ENCODE results near the gene TBC1D4.
"Not testable (repeated sequence)": the region's sequence is repeated elsewhere in the genome, so short reads cannot be mapped to it uniquely, and the experiment has no call there.

TBC1D4 gene

DNA sequence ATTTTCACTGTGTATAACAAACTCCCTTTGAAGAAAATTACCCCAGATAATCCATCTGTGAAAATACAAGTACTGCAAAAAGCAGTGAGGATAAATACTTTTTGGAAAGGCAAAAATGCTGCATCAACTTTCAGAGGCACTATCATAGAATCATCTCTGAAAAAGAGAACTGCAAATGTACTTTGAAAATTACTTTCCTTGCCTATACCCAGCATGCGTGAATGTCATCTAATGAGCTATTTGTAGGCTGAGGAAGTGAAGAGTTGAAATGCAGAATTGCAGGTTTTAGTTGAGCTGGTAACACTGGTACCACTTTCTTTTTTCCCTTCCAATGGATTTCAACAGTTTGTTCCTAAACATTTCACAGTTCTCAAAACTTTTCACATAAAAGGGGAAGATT lies 196.7 kb downstream of the TBC1D4 start:
- H3K4me3 ChIP-seq (ENCODE audit: low read length), result no peak overlapping the region
- no peak overlapping the region for H3K27ac ChIP-seq (ENCODE audit: low read length)
- H3K9me3 ChIP-seq (ENCODE audit: control insufficient read depth, insufficient read depth, low read length), result no peaks in the 10 kb centered on the region
- WGBS (ENCODE audit: insufficient coverage, insufficient read length), result no CpG with 5 or more reads among the region's 1 CpG
- H3K4me1 ChIP-seq (ENCODE audit: control insufficient read depth, insufficient read depth, low read length), result no peaks in the 10 kb centered on the region
- no peaks in the 10 kb centered on the region for H3K36me3 ChIP-seq (ENCODE audit: control insufficient read depth, insufficient read depth, low read length)
- DNase-seq (ENCODE audit: low read depth, low spot score), result no peak
- no peaks in the 10 kb centered on the region for H3K27me3 ChIP-seq (ENCODE audit: control insufficient read depth, insufficient read depth, low read length)

GRCh38 chr13:75279834-75280369 lies 202.1 kb downstream of the TBC1D4 start:
- Histone ChIP-seq H3K36me3 (ENCODE audit: control insufficient read depth, insufficient read depth, low read length) (no peaks in the 10 kb centered on the region), H3K4me1 (ENCODE audit: control insufficient read depth, insufficient read depth, low read length) (no peaks in the 10 kb centered on the region), H3K27ac (ENCODE audit: low read length) (no peak overlapping the region), H3K9me3 (ENCODE audit: control insufficient read depth, insufficient read depth, low read length) (no peaks in the 10 kb centered on the region), H3K27me3 (ENCODE audit: control insufficient read depth, insufficient read depth, low read length) (no peaks in the 10 kb centered on the region), H3K4me3 (ENCODE audit: low read length) (no peak overlapping the region)
- WGBS (ENCODE audit: insufficient coverage, insufficient read length), result no CpG with 5 or more reads among the region's 8 CpGs
- DNase-seq (ENCODE audit: low read depth, low spot score), result no peak

DNA sequence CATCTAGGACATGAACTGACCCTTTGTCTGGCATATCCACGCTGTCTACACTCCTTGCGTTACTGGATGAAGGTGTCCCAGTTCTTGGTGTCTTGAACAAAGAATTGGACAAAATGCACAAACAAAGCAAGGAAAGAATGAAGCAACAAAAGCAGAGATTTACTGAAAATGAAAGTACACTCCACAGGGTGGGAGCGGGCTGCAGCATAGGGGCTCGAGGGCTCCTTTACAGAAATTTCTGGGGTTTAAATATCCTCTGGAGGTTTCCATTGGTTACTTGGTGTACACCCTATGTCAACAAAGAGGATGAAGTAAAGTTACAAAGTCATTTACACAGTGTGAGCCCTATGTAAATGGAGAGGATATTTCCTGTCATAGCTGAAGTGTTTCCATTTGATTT lies 208.3 kb downstream of the TBC1D4 start:
- not testable (repeated sequence) for DNase-seq (ENCODE audit: low read depth, low spot score); H3K36me3 ChIP-seq (ENCODE audit: control insufficient read depth, insufficient read depth, low read length); H3K4me1 ChIP-seq (ENCODE audit: control insufficient read depth, insufficient read depth, low read length); H3K27ac ChIP-seq (ENCODE audit: low read length); H3K27me3 ChIP-seq (ENCODE audit: control insufficient read depth, insufficient read depth, low read length); H3K4me3 ChIP-seq (ENCODE audit: low read length); H3K9me3 ChIP-seq (ENCODE audit: control insufficient read depth, insufficient read depth, low read length)
- no CpG with 5 or more reads among the region's 4 CpGs for WGBS (ENCODE audit: insufficient coverage, insufficient read length)

GRCh38 chr13:75271846-75272245 lies 210.1 kb downstream of the TBC1D4 start:
- no peaks in the 10 kb centered on the region for H3K9me3 ChIP-seq (ENCODE audit: control insufficient read depth, insufficient read depth, low read length)
- no peak overlapping the region for H3K27ac ChIP-seq (ENCODE audit: low read length)
- no peak for DNase-seq (ENCODE audit: low read depth, low spot score)
- H3K27me3 ChIP-seq (ENCODE audit: control insufficient read depth, insufficient read depth, low read length), result no peaks in the 10 kb centered on the region
- H3K4me1 ChIP-seq (ENCODE audit: control insufficient read depth, insufficient read depth, low read length), result no peaks in the 10 kb centered on the region
- WGBS (ENCODE audit: insufficient coverage, insufficient read length), result no CpG with 5 or more reads among the region's 1 CpG
- no peak overlapping the region for H3K4me3 ChIP-seq (ENCODE audit: low read length)
- H3K36me3 ChIP-seq (ENCODE audit: control insufficient read depth, insufficient read depth, low read length), result no peaks in the 10 kb centered on the region

- H3K36me3 ChIP-seq (ENCODE audit: control insufficient read depth, insufficient read depth, low read length); H3K4me3 ChIP-seq (ENCODE audit: low read length); H3K27me3 ChIP-seq (ENCODE audit: control insufficient read depth, insufficient read depth, low read length); H3K27ac ChIP-seq (ENCODE audit: low read length); H3K4me1 ChIP-seq (ENCODE audit: control insufficient read depth, insufficient read depth, low read length); H3K9me3 ChIP-seq (ENCODE audit: control insufficient read depth, insufficient read depth, low read length); DNase-seq (ENCODE audit: low read depth, low spot score): not testable (repeated sequence)
- no CpG with 5 or more reads among the region's 24 CpGs for WGBS (ENCODE audit: insufficient coverage, insufficient read length)
Observed at GRCh38 chr13:75268481-75268880, 213.5 kb downstream of the TBC1D4 start.

GRCh38 chr13:75264611-75265010 lies 217.4 kb downstream of the TBC1D4 start:
- DNase-seq (ENCODE audit: low read depth, low spot score), result no peak
- no peaks in the 10 kb centered on the region for H3K9me3 ChIP-seq (ENCODE audit: control insufficient read depth, insufficient read depth, low read length)
- no CpG with 5 or more reads among the region's 2 CpGs for WGBS (ENCODE audit: insufficient coverage, insufficient read length)
- H3K27ac ChIP-seq (ENCODE audit: low read length), result no peak overlapping the region
- no peaks in the 10 kb centered on the region for H3K36me3 ChIP-seq (ENCODE audit: control insufficient read depth, insufficient read depth, low read length)
- H3K27me3 ChIP-seq (ENCODE audit: control insufficient read depth, insufficient read depth, low read length), result no peaks in the 10 kb centered on the region
- H3K4me3 ChIP-seq (ENCODE audit: low read length), result no peak overlapping the region
- H3K4me1 ChIP-seq (ENCODE audit: control insufficient read depth, insufficient read depth, low read length), result no peaks in the 10 kb centered on the region

GRCh38 chr13:75263741-75264407 lies 218.1 kb downstream of the TBC1D4 start:
- no peaks in the 10 kb centered on the region for H3K27me3 ChIP-seq (ENCODE audit: control insufficient read depth, insufficient read depth, low read length)
- no peaks in the 10 kb centered on the region for H3K9me3 ChIP-seq (ENCODE audit: control insufficient read depth, insufficient read depth, low read length)
- no peaks in the 10 kb centered on the region for H3K4me1 ChIP-seq (ENCODE audit: control insufficient read depth, insufficient read depth, low read length)
- no peak overlapping the region for H3K27ac ChIP-seq (ENCODE audit: low read length)
- H3K36me3 ChIP-seq (ENCODE audit: control insufficient read depth, insufficient read depth, low read length), result no peaks in the 10 kb centered on the region
- H3K4me3 ChIP-seq (ENCODE audit: low read length), result no peak overlapping the region
- WGBS (ENCODE audit: insufficient coverage, insufficient read length), result no CpG with 5 or more reads among the region's 1 CpG
- DNase-seq (ENCODE audit: low read depth, low spot score), result no peak

GRCh38 chr13:75258159-75258782 lies 223.7 kb downstream of the TBC1D4 start:
- WGBS (ENCODE audit: insufficient coverage, insufficient read length), result no CpG with 5 or more reads among the region's 3 CpGs
- H3K4me1 ChIP-seq (ENCODE audit: control insufficient read depth, insufficient read depth, low read length), result no peaks in the 10 kb centered on the region
- H3K27ac ChIP-seq (ENCODE audit: low read length), result no peak overlapping the region
- DNase-seq (ENCODE audit: low read depth, low spot score), result peak; percentile 4
- H3K27me3 ChIP-seq (ENCODE audit: control insufficient read depth, insufficient read depth, low read length), result no peaks in the 10 kb centered on the region
- H3K4me3 ChIP-seq (ENCODE audit: low read length), result no peak overlapping the region
- no peaks in the 10 kb centered on the region for H3K9me3 ChIP-seq (ENCODE audit: control insufficient read depth, insufficient read depth, low read length)
- no peaks in the 10 kb centered on the region for H3K36me3 ChIP-seq (ENCODE audit: control insufficient read depth, insufficient read depth, low read length)

GRCh38 chr13:75256922-75257321 lies 225.0 kb downstream of the TBC1D4 start:
- 100% methylated on average over 1 of the region's 3 CpGs for WGBS (ENCODE audit: insufficient coverage, insufficient read length)
- H3K27me3 ChIP-seq (ENCODE audit: control insufficient read depth, insufficient read depth, low read length), result no peaks in the 10 kb centered on the region

DNA sequence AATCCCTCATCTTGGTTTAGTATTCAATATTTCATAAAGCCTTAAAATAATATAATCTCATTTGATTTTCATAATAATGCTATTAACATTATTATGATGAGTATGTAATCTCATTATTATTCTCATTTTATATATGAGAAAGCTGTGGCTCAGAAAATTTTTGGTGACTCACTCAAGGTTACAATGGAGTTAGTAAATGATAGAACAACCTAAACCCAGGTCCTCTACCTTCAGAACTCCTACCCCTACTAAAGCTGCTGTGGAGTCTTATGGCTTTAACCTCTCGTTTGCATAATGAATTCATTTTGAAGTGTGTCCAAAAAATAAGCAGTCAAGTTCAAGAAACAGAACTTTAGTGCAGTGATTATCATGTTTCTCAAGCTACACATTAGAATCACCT lies 226.3 kb downstream of the TBC1D4 start:
- Histone ChIP-seq H3K4me1 (ENCODE audit: control insufficient read depth, insufficient read depth, low read length) (no peaks in the 10 kb centered on the region), H3K4me3 (ENCODE audit: low read length) (no peak overlapping the region), H3K9me3 (ENCODE audit: control insufficient read depth, insufficient read depth, low read length) (no peaks in the 10 kb centered on the region), H3K27me3 (ENCODE audit: control insufficient read depth, insufficient read depth, low read length) (no peaks in the 10 kb centered on the region), H3K27ac (ENCODE audit: low read length) (no peak overlapping the region), H3K36me3 (ENCODE audit: control insufficient read depth, insufficient read depth, low read length) (no peaks in the 10 kb centered on the region)
- DNase-seq (ENCODE audit: low read depth, low spot score), result no peak
- WGBS (ENCODE audit: insufficient coverage, insufficient read length), result no CpG with 5 or more reads among the region's 1 CpG

More at GRCh38 chr13:75256922-75257321, 225.0 kb downstream of the TBC1D4 start:
- no peak for DNase-seq (ENCODE audit: low read depth, low spot score)
- Histone ChIP-seq H3K9me3 (ENCODE audit: control insufficient read depth, insufficient read depth, low read length) (no peaks in the 10 kb centered on the region), H3K36me3 (ENCODE audit: control insufficient read depth, insufficient read depth, low read length) (no peaks in the 10 kb centered on the region), H3K4me3 (ENCODE audit: low read length) (no peak overlapping the region), H3K27ac (ENCODE audit: low read length) (no peak overlapping the region), H3K4me1 (ENCODE audit: control insufficient read depth, insufficient read depth, low read length) (no peaks in the 10 kb centered on the region)

GRCh38 chr13:75255147-75255546 lies 226.8 kb downstream of the TBC1D4 start:
- Histone ChIP-seq H3K27me3 (ENCODE audit: control insufficient read depth, insufficient read depth, low read length) (no peaks in the 10 kb centered on the region), H3K4me3 (ENCODE audit: low read length) (no peak overlapping the region), H3K36me3 (ENCODE audit: control insufficient read depth, insufficient read depth, low read length) (no peaks in the 10 kb centered on the region), H3K4me1 (ENCODE audit: control insufficient read depth, insufficient read depth, low read length) (no peaks in the 10 kb centered on the region), H3K27ac (ENCODE audit: low read length) (no peak overlapping the region), H3K9me3 (ENCODE audit: control insufficient read depth, insufficient read depth, low read length) (no peaks in the 10 kb centered on the region)
- no CpG with 5 or more reads among the region's 6 CpGs for WGBS (ENCODE audit: insufficient coverage, insufficient read length)
- no peak for DNase-seq (ENCODE audit: low read depth, low spot score)

Data from iPS DF 6.9 (cell line).